ENCODE measurements around the gene SLC3A2. TPM values are rescaled to one million over a fixed set of nuclear protein-coding genes. Genes with fewer than 3 reads are reported as not detected.
"Not testable (repeated sequence)": the region's sequence is repeated elsewhere in the genome, so short reads cannot be mapped to it uniquely, and the experiment has no call there.

Gene SLC3A2
- total RNA-seq, 6 donors from 2014 or later = 120 to 236 (median 179) TPM

GRCh38 chr11:62842171-62842741 is 38.4 kb upstream of the SLC3A2 start:
- no peak for TF ChIP-seq POLR2A (IDR thresholded peaks at IDR 0.05)
- no peak for TF ChIP-seq POLR2AphosphoS5 (IDR thresholded peaks at IDR 0.05)
- TF ChIP-seq EP300 (IDR thresholded peaks at IDR 0.05) = no peak
- TF ChIP-seq CTCF (IDR thresholded peaks at IDR 0.05) = no peak
- ATAC-seq (ENCODE audit: low FRiP score in 2 of 2) (peak; percentile 0 to 4), DNase-seq (peak; percentile 40 to 85)
- peaks cover 16 to 35% (median 20%) of the 10 kb centered on the region in 4 donors for H3K4me1 ChIP-seq
- H3K4me3 ChIP-seq = peak overlapping the region; percentile 15 to 60 (median 54)
- 5 to 9% methylated on average over 21 to 30 of the region's 30 CpGs for WGBS, 2 donors
- no peaks in the 10 kb centered on the region for H3K36me3 ChIP-seq
- H3K27me3 ChIP-seq = no peaks in the 10 kb centered on the region
- H3K9me3 ChIP-seq = no peaks in the 10 kb centered on the region
- H3K27ac ChIP-seq = peak overlapping the region; percentile 93 to 99 (median 98)

GRCh38 chr11:62842891-62843290 is 37.8 kb upstream of the SLC3A2 start:
- not testable (repeated sequence) for H3K27me3 ChIP-seq; H3K9me3 ChIP-seq; ATAC-seq (ENCODE audit: low FRiP score in 2 of 2); DNase-seq; H3K36me3 ChIP-seq
- H3K4me3 ChIP-seq = peak overlapping the region in 2 of 4 donors; percentile 51 to 57
- 82 to 87% methylated on average over 9 of the region's 9 CpGs for WGBS, 2 donors
- H3K4me1 ChIP-seq = peaks cover 16 to 29% (median 20%) of the 10 kb centered on the region in 4 donors
- H3K27ac ChIP-seq = peak overlapping the region; percentile 93 to 99 (median 98)

- Histone ChIP-seq H3K4me1 (peaks cover 12 to 23% (median 16%) of the 10 kb centered on the region in 4 donors), H3K36me3 (no peaks in the 10 kb centered on the region), H3K27me3 (no peaks in the 10 kb centered on the region), H3K4me3 (no peak overlapping the region), H3K27ac (no peak overlapping the region), H3K9me3 (no peaks in the 10 kb centered on the region)
- no peak for TF ChIP-seq CTCF (IDR thresholded peaks at IDR 0.05)
- TF ChIP-seq EP300 (IDR thresholded peaks at IDR 0.05) = no peak
- no peak for TF ChIP-seq POLR2AphosphoS5 (IDR thresholded peaks at IDR 0.05)
- TF ChIP-seq POLR2A (IDR thresholded peaks at IDR 0.05) = no peak
- ATAC-seq (ENCODE audit: low FRiP score in 2 of 2) = no peak
- DNase-seq = no peak
- WGBS, 2 donors = 97 to 100% methylated on average over 3 of the region's 3 CpGs
Measured at GRCh38 chr11:62843466-62843865, 37.2 kb upstream of the SLC3A2 start.

- no peak overlapping the region for H3K27ac ChIP-seq
- DNase-seq (no peak), ATAC-seq (ENCODE audit: low FRiP score in 2 of 2) (no peak)
- TF ChIP-seq CTCF (IDR thresholded peaks at IDR 0.05) = no peak
- TF ChIP-seq POLR2A (IDR thresholded peaks at IDR 0.05) = no peak
- no peak for TF ChIP-seq POLR2AphosphoS5 (IDR thresholded peaks at IDR 0.05)
- TF ChIP-seq EP300 (IDR thresholded peaks at IDR 0.05) = no peak
- no peaks in the 10 kb centered on the region for H3K9me3 ChIP-seq
- peaks cover 6 to 16% (median 10%) of the 10 kb centered on the region in 4 donors for H3K4me1 ChIP-seq
- H3K4me3 ChIP-seq = no peak overlapping the region
- H3K36me3 ChIP-seq = no peaks in the 10 kb centered on the region
- WGBS, 2 donors = 97 to 98% methylated on average over 3 of the region's 3 CpGs
- no peaks in the 10 kb centered on the region for H3K27me3 ChIP-seq
Measured at GRCh38 chr11:62844154-62844553, 36.5 kb upstream of the SLC3A2 start.

GRCh38 chr11:62846177-62846576 is 34.5 kb upstream of the SLC3A2 start:
- WGBS, 2 donors = 83 to 91% methylated on average over 3 of the region's 3 CpGs
- H3K27me3 ChIP-seq = no peaks in the 10 kb centered on the region
- no peak overlapping the region for H3K27ac ChIP-seq
- H3K4me3 ChIP-seq = no peak overlapping the region
- ATAC-seq (ENCODE audit: low FRiP score in 2 of 2) (no peak), DNase-seq (no peak)
- H3K9me3 ChIP-seq = no peaks in the 10 kb centered on the region
- TF ChIP-seq POLR2AphosphoS5 (IDR thresholded peaks at IDR 0.05) = no peak
- no peak for TF ChIP-seq POLR2A (IDR thresholded peaks at IDR 0.05)
- peaks cover 0 to under 1% (median 0%) of the 10 kb centered on the region in 4 donors for H3K36me3 ChIP-seq
- peaks cover 6 to 11% (median 7%) of the 10 kb centered on the region in 4 donors for H3K4me1 ChIP-seq

- Histone ChIP-seq H3K4me3 (no peak overlapping the region), H3K9me3 (no peaks in the 10 kb centered on the region), H3K4me1 (peaks cover under 1 to 1% (median under 1%) of the 10 kb centered on the region in 4 donors), H3K36me3 (peaks cover 5 to 16% (median 14%) of the 10 kb centered on the region in 4 donors), H3K27me3 (no peaks in the 10 kb centered on the region), H3K27ac (no peak overlapping the region)
- TF ChIP-seq POLR2AphosphoS5 (IDR thresholded peaks at IDR 0.05) (no peak), CTCF (IDR thresholded peaks at IDR 0.05) (no peak), EP300 (IDR thresholded peaks at IDR 0.05) (no peak), POLR2A (IDR thresholded peaks at IDR 0.05) (no peak)
- 89 to 94% methylated on average over 1 of the region's 1 CpG for WGBS, 2 donors
- DNase-seq = no peak
- no peak for ATAC-seq (ENCODE audit: low FRiP score in 2 of 2)
Measured at GRCh38 chr11:62847767-62848314, 32.9 kb upstream of the SLC3A2 start.

Data from upper lobe of left lung (tissue), 6 donors.